HG03521 (cell line): Measurements from ENCODE around the gene VIPR1.
"Not testable (repeated sequence)": the region's sequence is repeated elsewhere in the genome, so short reads cannot be mapped to it uniquely, and the experiment has no call there.

Experiments used
- ATAC-seq: cut with Tn5 transposase; IDR thresholded peaks from one replicate; pipeline ENCODE4 v1.9.1; 2021; ENCODE audit warnings: mild to moderate bottlenecking, moderate library complexity; ENCODE audit not compliant: unreplicated experiment

The VIPR1 gene

DNA sequence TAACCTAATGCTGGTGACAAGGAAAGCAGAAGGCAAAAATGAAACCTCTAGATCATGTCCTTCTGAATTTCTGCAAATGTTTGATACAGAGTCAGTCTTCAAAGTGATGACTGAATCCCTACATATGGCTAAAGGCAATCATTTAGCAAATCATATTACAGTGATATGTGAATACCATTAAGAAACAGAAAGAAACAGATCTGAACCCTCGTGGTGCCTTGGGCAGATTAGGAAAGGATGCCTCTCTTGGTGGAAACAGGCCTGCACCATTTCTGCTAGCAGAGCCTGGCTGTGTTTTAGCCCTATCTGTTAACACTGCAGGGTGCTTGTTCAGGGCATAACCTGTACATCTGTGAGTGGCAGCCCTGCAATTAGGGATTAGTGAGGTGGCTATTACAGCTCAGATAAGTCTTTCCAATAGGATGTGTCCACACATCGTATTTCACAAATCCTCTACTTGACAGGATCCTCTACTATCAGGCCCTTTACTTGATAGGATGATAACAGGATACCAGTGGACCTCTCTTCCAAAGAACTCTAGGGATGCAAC lies 67.2 kb downstream of the VIPR1 start:
- no peak for ATAC-seq

DNA sequence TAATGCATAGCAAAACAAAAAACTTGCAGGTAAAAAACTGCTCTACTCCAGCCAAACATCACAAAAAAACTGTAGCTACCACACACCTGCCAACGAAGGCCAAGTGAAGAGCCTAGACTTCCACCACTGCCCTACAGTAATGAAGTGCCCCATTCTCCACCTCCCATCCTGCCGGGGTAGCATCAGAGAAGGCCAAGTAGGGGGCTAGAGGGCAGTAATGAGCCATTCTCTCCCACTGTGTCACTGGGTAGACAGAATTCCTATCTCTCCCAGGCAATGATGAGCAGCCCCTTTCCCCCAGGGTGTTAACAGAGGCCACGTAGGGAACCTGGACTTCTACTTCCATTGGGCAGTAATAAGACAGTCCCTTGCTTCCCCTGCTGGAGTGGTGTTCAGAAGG lies 69.8 kb downstream of the VIPR1 start:
- no peak for ATAC-seq

GRCh38 chr3:42575137-42575741 lies 72.8 kb downstream of the VIPR1 start:
- ATAC-seq: no peak

DNA sequence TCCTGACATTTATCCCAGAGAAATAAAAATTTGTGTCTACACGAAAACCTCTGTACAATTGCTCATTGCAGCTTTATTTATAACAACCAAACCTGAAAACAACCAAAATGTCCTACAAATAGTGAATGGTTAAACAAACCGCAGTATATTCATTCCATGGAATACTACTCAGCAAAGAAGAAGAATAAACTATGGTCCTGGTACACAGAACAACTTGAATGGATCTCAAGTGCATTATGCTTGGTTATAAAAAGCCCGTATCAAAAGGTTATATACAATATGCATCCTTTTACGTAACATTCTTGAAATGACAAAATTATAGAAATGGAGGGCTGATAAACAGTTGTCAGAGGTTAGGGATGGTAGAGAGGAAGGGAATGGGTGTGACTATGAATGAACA lies 75.6 kb downstream of the VIPR1 start:
- no peak for ATAC-seq

GRCh38 chr3:42579346-42579745 lies 76.9 kb downstream of the VIPR1 start:
- not testable (repeated sequence) for ATAC-seq

GRCh38 chr3:42581400-42581708 lies 78.9 kb downstream of the VIPR1 start:
- ATAC-seq: no peak

- peak; percentile 90 for ATAC-seq
Observed at GRCh38 chr3:42581709-42582473, 79.4 kb downstream of the VIPR1 start, which contains the start of gene SEC22C. Gene SEC22C (minus strand): TSS chr3:42581967. CDS start chr3:42569046, 12,921 bp downstream.

DNA sequence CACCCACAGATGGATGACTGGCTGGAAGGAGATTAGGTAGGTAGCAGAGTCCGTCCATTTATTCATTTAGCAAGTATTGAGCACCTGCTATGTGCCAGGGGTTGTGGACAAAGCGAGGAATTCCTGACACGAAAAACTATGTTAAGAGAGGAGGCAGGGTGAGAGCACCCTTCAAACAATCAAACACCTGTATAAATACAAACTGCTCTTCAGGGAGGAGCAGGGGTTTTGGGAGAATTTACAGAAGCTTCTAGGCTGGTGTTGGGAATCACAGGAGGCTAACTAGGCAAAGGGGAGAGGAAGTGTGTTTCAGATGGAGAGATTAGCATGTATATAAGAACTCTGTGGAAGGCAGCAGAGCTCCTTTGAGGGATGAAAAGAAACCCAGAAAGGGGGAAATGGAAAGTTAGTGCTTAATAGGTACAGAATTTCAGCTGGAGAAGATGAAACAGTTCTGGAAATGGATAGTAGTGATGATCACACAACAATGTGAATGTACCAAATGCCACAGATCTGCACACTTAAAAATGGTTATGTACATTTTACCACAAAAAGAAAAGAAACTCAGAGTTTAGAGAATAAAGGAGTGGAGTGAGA lies 80.1 kb downstream of the VIPR1 start:
- no peak for ATAC-seq
